ENCODE data around the gene TRMT1.
A peak's percentile ranks its signal among the peaks of the same experiment; 100 is the strongest.

TRMT1 gene

GRCh38 chr19:13071444-13072187, 44.9 kb downstream of the TRMT1 start:
- DNase-seq (ENCODE audit: low spot score): no peak

- DNase-seq (ENCODE audit: low spot score): no peak
Observed at GRCh38 chr19:13070425-13071140, 46.0 kb downstream of the TRMT1 start.

GRCh38 chr19:13069415-13070359, 46.9 kb downstream of the TRMT1 start:
- no peak for DNase-seq (ENCODE audit: low spot score)

DNA sequence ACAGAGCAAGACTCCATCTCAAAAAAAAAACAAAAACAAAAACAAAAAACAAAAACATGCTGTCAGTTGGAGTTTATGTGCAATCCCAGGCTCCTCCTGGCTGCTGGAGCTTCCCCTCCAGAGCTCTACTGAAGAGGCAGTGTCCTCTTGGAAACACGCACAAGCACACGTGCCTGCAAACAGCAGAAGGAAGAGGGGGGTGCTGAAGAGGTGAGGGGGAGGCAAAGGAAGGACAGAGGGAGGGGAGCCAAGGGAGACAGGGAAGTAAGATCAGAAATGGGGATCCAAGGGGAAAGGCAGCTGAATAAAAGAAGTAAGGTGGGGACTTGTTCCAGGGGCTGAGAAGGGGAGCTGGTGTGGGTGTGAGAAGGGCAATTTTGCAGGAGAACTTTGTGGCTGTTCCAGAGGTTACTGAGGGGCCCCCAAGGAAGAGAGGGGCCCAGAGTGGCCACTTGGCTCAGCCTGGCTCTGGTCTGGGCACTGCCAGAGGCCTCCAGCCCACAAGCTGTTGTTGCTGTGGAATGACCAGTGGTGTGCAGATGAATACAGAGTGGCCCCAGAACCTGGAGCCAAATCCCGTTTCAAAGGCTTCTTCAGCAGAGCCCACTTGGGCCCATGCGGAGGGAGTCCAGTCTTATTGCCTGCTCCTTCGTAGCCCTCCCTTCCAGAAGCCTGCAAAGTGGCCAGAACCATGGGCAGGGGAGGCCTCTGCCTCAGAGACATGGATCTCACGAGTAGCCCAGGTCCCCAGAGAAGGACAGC, 48.3 kb downstream of the TRMT1 start:
- no peak for DNase-seq (ENCODE audit: low spot score)

DNA sequence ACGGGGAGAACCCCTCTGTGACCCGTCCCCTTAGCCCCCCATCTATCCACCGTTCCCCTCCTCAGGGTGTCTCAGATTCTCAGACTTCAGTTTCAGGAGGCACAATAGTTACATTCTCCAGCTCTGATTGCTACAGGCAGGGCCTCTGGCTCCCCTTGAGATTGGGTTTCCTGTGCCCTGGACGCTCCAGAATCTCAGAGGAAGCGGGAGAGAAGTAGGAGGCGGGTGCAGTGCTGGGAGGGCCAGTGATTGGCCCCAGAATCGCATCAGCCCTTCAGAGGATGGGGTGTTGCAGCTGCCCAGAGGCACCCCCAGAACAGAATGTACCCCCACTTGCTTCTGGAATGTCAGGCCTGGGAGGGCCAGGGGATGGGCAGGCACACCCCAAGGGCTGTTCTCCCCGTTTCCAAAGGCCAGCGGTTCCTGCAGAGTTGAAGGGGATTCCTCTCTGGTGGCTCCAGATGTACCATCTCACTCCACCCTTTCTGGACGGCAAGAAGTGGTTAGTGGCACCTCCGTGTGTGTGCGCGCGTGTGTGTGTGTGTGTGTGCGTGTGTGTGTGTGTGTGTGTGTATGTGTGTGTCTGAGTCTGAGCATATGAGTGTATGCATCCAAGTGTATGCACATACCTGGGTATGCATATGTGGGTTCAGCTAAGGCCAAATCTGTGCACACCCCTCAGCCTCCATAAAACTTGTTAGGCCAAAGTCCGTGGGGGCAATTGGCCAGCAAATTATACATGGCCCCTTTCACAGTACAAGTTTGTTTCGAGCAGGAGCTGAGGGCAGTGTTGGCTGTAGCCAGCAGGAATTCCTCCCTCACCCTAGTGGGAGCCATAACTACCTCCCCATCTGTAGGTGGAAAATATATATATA, 49.4 kb downstream of the TRMT1 start:
- no peak for DNase-seq (ENCODE audit: low spot score)

GRCh38 chr19:13066226-13066625, 50.3 kb downstream of the TRMT1 start:
- no peak for DNase-seq (ENCODE audit: low spot score)

DNA sequence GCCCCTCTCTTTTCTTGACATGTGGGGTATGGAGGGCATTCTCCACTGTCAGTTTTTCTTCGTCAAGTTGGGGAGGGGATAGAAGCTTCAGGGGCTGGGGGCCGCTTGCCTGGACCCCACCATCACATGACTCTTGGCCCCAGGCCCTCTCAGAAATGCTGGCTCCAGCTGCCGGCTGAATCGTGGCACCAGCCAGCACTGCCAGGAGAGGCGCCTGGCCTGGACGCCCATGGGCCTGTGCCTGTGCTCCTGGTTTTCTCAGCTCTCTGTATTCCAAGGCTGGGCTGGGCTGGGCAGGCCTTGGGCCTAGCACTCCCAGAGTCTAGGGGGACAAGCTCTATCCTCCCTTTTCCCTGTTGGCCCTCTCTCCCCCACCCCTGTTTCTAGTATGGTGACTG, 52.4 kb downstream of the TRMT1 start:
- DNase-seq (ENCODE audit: low spot score): no peak

DNA sequence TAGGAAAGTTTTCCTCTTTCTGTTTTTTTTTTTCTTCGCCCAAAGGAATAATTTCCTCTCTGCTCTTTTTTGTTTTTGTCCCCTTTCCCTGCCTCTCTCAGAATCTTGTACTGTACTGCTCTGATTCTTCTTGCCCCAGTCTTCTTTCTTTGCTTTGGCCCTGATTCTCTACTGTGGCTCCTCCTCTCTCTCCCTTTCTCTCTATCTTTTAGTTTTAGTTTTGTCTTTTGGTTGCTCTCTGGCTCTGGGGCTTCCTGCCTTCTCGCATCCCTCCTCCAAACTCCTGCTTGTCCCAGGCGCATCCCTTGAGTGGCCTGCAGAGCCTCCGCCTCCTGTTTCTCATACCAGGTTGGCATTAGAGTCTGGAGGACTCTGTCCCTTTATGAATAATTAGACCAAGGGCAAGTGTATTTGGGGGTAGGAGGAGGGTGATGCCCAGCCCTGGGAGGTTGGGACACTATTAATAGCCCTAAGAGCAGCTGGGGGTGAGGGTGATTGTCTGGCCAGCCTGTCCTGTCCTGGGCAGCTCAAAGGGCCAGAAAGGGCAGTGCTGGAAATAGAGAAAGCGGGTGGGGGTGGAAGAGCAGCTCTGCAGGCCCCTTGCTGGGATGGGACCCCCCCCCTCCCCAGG, 53.0 kb downstream of the TRMT1 start:
- DNase-seq (ENCODE audit: low spot score): no peak

- no peak for DNase-seq (ENCODE audit: low spot score)
Observed at GRCh38 chr19:13062317-13062716, 54.2 kb downstream of the TRMT1 start.

DNA sequence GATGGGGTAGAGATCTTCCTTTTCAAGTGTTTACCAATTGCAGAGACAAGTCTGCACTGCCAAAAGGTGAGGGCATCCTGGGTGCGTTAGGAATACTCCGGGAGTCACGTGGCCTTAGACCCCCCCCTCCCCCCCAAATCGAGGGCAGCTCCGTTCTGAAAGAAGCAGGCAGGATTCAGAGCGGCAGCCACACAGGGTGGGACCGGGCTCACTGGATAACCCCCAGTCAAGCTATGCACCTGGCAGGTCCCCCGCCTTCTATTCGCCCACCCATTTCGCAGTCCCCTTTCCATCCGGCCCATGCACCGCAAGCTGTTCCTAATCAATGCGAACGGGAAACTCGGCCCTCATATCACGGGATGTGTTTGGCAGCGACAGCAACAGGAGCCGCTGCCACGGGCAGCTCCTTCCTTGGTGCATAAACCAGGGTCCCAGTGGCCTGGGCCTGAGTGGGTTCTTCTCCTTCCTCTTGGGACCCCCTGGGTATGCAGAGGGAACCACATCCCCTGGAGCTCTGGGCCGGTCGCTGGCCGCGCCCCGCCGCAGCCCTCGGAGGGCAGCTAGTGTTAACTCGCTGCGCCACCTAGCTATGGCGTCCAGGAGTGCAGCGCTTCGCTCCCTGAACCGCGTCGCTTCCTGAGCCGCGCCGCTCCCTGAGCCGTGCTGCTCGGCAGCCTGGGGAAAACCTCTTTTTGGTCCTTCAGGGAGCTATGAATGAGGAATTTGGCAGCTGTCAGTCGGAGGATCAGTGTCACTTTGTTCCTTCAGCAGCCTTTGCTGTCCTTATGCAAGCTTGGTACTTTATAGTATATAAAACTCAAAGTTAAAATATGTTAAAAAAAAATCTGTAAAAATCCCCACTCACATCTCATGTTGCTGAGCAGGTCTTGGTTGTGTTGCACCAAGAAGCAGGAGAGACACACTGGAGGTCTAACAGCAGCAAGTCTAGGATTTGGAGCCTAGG, 55.3 kb downstream of the TRMT1 start:
- DNase-seq (ENCODE audit: low spot score): peak; percentile 71

GRCh38 chr19:13060233-13060963, 56.1 kb downstream of the TRMT1 start:
- no peak for DNase-seq (ENCODE audit: low spot score)

- DNase-seq (ENCODE audit: low spot score): no peak
Observed at GRCh38 chr19:13058951-13059660, 57.4 kb downstream of the TRMT1 start.

GRCh38 chr19:13057744-13058143, 58.8 kb downstream of the TRMT1 start:
- DNase-seq (ENCODE audit: low spot score): no peak

- no peak for DNase-seq (ENCODE audit: low spot score)
Observed at GRCh38 chr19:13057147-13057572, 59.4 kb downstream of the TRMT1 start.

DNA sequence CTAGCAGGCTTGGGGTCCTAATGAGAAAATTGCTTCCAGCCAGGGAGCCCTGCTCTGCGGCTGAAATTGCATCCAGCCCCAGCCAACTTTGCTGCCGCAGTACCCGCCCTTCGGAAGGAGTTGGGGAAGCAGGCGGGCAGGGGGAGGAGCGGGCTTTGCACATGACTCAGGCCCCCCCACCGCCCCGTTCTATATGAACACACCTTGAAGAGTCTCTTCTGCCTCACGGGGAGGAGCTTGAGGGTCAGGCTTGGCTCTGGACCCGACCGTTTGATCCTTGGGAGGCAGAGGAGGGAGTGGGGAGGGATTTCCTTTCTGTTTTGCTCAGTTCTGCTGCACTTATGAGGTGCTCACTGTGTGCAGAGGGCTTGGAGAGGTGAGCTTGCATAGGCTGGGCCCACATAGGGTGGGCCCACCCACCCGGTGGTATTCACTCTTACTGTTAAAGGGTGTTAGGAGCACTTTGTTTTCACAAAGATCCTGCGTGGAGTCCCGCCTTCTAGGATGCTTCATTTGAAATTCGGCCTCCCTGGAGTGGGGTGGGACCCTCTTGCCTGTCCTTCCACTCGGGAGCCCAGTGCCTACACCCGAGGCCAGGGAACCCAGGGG, 60.4 kb downstream of the TRMT1 start:
- no peak for DNase-seq (ENCODE audit: low spot score)

DNA sequence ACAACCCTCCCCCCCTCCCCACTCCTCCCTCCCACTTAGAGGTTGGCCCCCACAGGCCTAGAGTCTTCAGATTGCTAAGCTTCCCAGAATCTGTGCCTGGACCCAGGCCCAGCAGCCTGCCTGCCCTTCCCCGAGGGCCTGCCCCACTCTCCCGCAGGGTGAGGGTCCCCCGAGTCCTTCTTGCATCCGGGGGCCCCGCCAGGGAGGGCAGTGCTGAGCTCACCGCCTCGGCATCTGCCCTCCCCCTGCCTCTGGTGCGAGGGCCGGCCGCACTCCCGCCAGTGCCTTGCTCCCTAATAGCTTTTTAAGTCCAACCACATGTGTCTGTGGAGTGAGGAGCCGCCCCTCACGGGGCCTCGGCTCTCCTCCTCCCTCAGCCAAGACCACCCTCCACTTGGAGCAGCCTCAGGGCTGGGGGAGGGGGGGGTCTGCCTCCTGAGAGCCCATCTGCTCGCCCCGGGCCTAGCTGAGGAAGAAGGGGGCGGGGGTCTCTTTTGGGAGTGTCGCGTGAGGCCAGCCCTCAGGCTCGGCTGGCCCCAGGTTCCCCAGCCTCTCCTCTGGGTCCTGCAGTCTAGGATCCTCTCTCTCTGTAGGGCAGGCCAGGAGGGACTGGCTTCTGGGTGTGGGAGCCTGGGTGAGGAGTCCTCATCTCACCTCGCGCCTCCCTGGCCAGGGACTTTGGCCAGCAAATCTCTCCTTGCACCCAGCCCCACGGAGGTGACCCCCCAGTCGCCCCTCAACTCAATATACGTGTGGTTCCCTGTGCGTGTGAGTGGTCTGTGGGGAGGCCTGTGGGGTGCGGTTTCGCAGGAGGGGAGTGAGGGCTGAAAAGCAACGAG, 61.1 kb downstream of the TRMT1 start:
- DNase-seq (ENCODE audit: low spot score): no peak
